GM12878 (cell line): ENCODE data around the gene NRK. TPM values are rescaled to one million over a fixed set of nuclear protein-coding genes. Genes with fewer than 3 reads are reported as not detected.
"Not testable (repeated sequence)": the region's sequence is repeated elsewhere in the genome, so short reads cannot be mapped to it uniquely, and the experiment has no call there.

Experiments
- ATAC-seq: fragments of 200-7000 bp; cut with Tn5 transposase; 3 replicates; pipeline ENCODE4 v1.9.1; 2020; ENCODE audit warnings: mild to moderate bottlenecking, moderate library complexity
- BruUV-seq: library from RNA; stranded (reverse); fragments of 400-500 nt; replicated peaks from 2 replicates; lab custom pipeline; 2021; lab: Mats Ljungman, UMichigan
- CTCF ChIA-PET: fragments of 300-600 bp; sonication (Branson Sonifier 250); formaldehyde crosslinking; extraction: SDS; loops from one replicate; lab custom pipeline; 2021; ENCODE audit warnings: inconsistent platforms; lab: Yijun Ruan, JAX
- POLR2A ChIA-PET: fragments of 350-600 bp; formaldehyde crosslinking; extraction: SDS; loops from one replicate; lab custom pipeline; 2021; ENCODE audit warnings: inconsistent platforms; lab: Charles Lee
- RAD21 ChIA-PET: fragments of 300-600 bp; sonication (Branson Sonifier 250); formaldehyde crosslinking; loops from one replicate; lab custom pipeline; 2023; ENCODE audit warnings: antibody characterized with exemption; ENCODE audit not compliant: unreplicated experiment; lab: Charles Lee
- SMC1A ChIA-PET: fragments of 300-600 bp; sonication (Branson Sonifier 250); formaldehyde crosslinking; loops from one replicate; lab custom pipeline; 2023; ENCODE audit not compliant: unreplicated experiment, uncharacterized antibody; lab: Charles Lee
- DNase-seq: peaks from one replicate; pipeline ENCODE4 v3.0.0-alpha.2; 2011; ENCODE audit warnings: low read depth, low spot score
- FAIRE-seq: peaks from 3 replicates; lab custom pipeline; 2011; peaks lifted over from hg19 to GRCh38; lab: Jason Lieb, UNC
- H2AFZ ChIP-seq: 2 replicates; pipeline ENCODE4 v1.6.0; 2011; ENCODE audit warnings: low read depth, low read length, control low read depth; ENCODE audit not compliant: control insufficient read depth
- H3K27ac ChIP-seq: 2 replicates; pipeline ENCODE4 v1.5.1; 2011; ENCODE audit warnings: control low read depth; ENCODE audit not compliant: control insufficient read depth, insufficient read depth
- H3K27me3 ChIP-seq, 2 experiments: replicated peaks in 1 of 2; 2 replicates each; pipeline versions ENCODE4 v1.6.0 to v1.6.1; 2011; ENCODE audit warnings: low read length in 1 of 2; ENCODE audit not compliant: control insufficient read depth in 2 of 2, insufficient read depth in 2 of 2
- H3K36me3 ChIP-seq, 2 experiments: 2 replicates each; pipeline ENCODE4 v1.5.1; 2011; ENCODE audit warnings: low read length in 1 of 2; ENCODE audit not compliant: control insufficient read depth in 2 of 2, insufficient read depth in 2 of 2
- H3K4me1 ChIP-seq: 2 replicates; pipeline ENCODE4 v1.6.1; 2011; ENCODE audit warnings: mild to moderate bottlenecking, low read length, moderate library complexity, mixed read lengths; ENCODE audit not compliant: control insufficient read depth, insufficient read depth
- H3K4me2 ChIP-seq: 2 replicates; pipeline ENCODE4 v1.6.0; 2011; ENCODE audit warnings: control low read depth; ENCODE audit not compliant: control insufficient read depth, insufficient read depth
- H3K4me3 ChIP-seq: fragments of 200-600 bp; sonication (generic); 2 replicates; pipeline ENCODE4 v1.5.1; 2016
- H3K79me2 ChIP-seq: 2 replicates; pipeline ENCODE4 v1.6.0; 2011; ENCODE audit warnings: low read length; ENCODE audit not compliant: control insufficient read depth, insufficient read depth
- H3K9ac ChIP-seq: 2 replicates; pipeline ENCODE4 v1.8.0; 2011; ENCODE audit warnings: low read length, control low read depth, mixed read lengths; ENCODE audit not compliant: control insufficient read depth, insufficient read depth
- H3K9me3 ChIP-seq: replicated peaks from 3 replicates; pipeline ENCODE4 v1.5.1; 2011; ENCODE audit warnings: mild to moderate bottlenecking, low read length; ENCODE audit not compliant: control insufficient read depth, insufficient read depth
- H4K20me1 ChIP-seq: 2 replicates; pipeline ENCODE4 v1.6.0; 2011; ENCODE audit not compliant: control insufficient read depth, insufficient read depth
- STAT3 ChIP-seq: IDR thresholded peaks from 2 replicates; pipeline ENCODE4 v1.6.1; 2011; ENCODE audit warnings: low read depth, low read length, improper control_type of control experiment
- TCF12 ChIP-seq: IDR thresholded peaks from 2 replicates; pipeline ENCODE4 v1.6.1; 2011; ENCODE audit warnings: low read depth, mild to moderate bottlenecking, low read length
- ZNF687 ChIP-seq: fragments of 450-650 bp; IDR thresholded peaks from 2 replicates; pipeline ENCODE4 v1.6.1; 2017; ENCODE audit warnings: mild to moderate bottlenecking, moderate library complexity
- WGBS: methylation state at CpG from one replicate; pipeline ENCODE4 v1.1.6; 2016; ENCODE audit warnings: low lambda C conversion rate; ENCODE audit not compliant: insufficient replicate concordance, insufficient coverage; ENCODE audit errors: missing lambda C conversion rate; 5-methylcytosine and 5-hydroxymethylcytosine counted together
- in situ Hi-C: fragments of 300-500 bp; cut with MboI; formaldehyde crosslinking; loops from 9 replicates; pipeline ENCODE4 v1.14.3; 2018; ENCODE audit warnings: mixed read lengths
- intact Hi-C: fragments of 100-400 bp; cut with micrococcal nuclease; formaldehyde crosslinking; loops from one replicate; pipeline ENCODE4 v1.14.2; 2022; ENCODE audit not compliant: unreplicated experiment
- polyA plus RNA-seq, 11 experiments: library from polyadenylated mRNA; depleted of rRNA in 4 of 11; unstranded in 6 of 11; stranded (reverse) in 5 of 11; fragments of >200 nt; fragmentation: Nextera tagmentation in 4 of 11; fragmentation: Illumina TruSeq in 1 of 11; extraction: Ambion mirVana in 4 of 11; extraction: Trizol in 1 of 11; gene quantifications; 1 replicate in 1 of 11; 2 replicates in 10 of 11; pipeline versions ENCODE4 v1.2.1 to v1.2.3, GENCODE V29; 2011 to 2016; ENCODE audit warnings: inconsistent platforms in 2 of 11, missing spikeins in 2 of 11, low read depth in 1 of 11
- total RNA-seq, 4 experiments: library from RNA; depleted of rRNA in 3 of 4; stranded (reverse); fragments of >200 nt in 3 of 4; fragmentation: Illumina TruSeq in 1 of 4; extraction: Trizol in 1 of 4; gene quantifications; 2 replicates each; pipeline versions ENCODE4 v1.2.1 to v1.2.3, GENCODE V29; 2013 to 2021
- TF ChIP-seq, protein P1 (sequence below), 3 experiments: IDR thresholded peaks in 2 of 3; conservative IDR thresholded peaks in 1 of 3; 2 replicates each; pipeline ENCODE4 v1.5.1; 2011; ENCODE audit warnings: low read depth in 3 of 3, low read length in 3 of 3, mild to moderate bottlenecking in 3 of 3, control low read depth in 2 of 3, moderate library complexity in 2 of 3, inconsistent platforms in 1 of 3, mixed read lengths in 1 of 3; ENCODE audit not compliant: control insufficient read depth in 2 of 3, insufficient read depth in 1 of 3; ENCODE audit errors: extremely low read depth in 1 of 3

Gene NRK
- total and polyA plus RNA-seq, 10 of the 15 experiments (the other 5 are each of a cell fraction or from before 2014, with no cell fraction given): 0.15 TPM; not detected in 9

DNA sequence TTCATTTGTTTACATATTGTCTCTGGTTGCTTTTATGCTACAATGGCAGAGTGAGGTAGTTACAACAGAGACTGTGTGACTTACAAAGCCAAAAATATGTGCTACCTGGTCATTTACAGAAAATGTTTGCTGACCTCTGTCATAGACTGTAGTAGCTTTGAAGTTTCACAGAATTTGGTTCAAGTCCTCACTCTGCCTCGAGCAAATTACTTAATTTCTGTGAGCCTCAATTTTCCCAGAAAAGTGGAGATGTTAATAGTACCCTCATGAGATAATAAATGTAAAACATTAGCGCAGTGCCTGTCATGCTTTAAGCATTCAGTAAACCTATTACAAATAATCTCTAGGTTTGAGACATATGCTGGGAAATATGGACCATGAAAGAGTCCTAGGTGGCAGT lies 18.4 kb upstream of the NRK start:
- no peaks in the 10 kb centered on the region for H4K20me1 ChIP-seq
- no peaks in the 10 kb centered on the region for H3K4me1 ChIP-seq
- no peak overlapping the region for H3K27ac ChIP-seq
- POLR2A ChIA-PET: no interaction called here
- no peak overlapping the region for H2AFZ ChIP-seq
- CTCF ChIA-PET: no interaction called here
- no TSS peak for BruUV-seq
- SMC1A ChIA-PET: interaction anchor here (1.2 kb wide), 1 partner anchor 9 kb away, joined by 3 read pairs; no protein-coding TSS in a partner anchor
- no peak overlapping the region for H3K9ac ChIP-seq
- intact Hi-C loops (no loop called here), in situ Hi-C loops (no loop called here)
- WGBS: 0% methylated on average over 2 of the region's 2 CpGs
- no peak for DNase-seq
- RAD21 ChIA-PET: no interaction called here
- H3K79me2 ChIP-seq: no peaks in the 10 kb centered on the region
- H3K27me3 ChIP-seq: no peaks in the 10 kb centered on the region
- H3K4me2 ChIP-seq: no peak overlapping the region
- H3K9me3 ChIP-seq: no peaks in the 10 kb centered on the region
- TF ChIP-seq STAT3 (no peak), ZNF687 (no peak), TCF12 (no peak)
- TF ChIP-seq, protein P1, sequence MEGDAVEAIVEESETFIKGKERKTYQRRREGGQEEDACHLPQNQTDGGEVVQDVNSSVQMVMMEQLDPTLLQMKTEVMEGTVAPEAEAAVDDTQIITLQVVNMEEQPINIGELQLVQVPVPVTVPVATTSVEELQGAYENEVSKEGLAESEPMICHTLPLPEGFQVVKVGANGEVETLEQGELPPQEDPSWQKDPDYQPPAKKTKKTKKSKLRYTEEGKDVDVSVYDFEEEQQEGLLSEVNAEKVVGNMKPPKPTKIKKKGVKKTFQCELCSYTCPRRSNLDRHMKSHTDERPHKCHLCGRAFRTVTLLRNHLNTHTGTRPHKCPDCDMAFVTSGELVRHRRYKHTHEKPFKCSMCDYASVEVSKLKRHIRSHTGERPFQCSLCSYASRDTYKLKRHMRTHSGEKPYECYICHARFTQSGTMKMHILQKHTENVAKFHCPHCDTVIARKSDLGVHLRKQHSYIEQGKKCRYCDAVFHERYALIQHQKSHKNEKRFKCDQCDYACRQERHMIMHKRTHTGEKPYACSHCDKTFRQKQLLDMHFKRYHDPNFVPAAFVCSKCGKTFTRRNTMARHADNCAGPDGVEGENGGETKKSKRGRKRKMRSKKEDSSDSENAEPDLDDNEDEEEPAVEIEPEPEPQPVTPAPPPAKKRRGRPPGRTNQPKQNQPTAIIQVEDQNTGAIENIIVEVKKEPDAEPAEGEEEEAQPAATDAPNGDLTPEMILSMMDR (IDR thresholded peaks at IDR 0.05 in 2 of 3, conservative IDR thresholded peaks at IDR 0.05 in 1 of 3; ENCODE audit: control insufficient read depth in 2 of 3, extremely low read depth in 1 of 3, insufficient read depth in 1 of 3, low read depth in 3 of 3, low read length in 3 of 3): no peak
- no peak for FAIRE-seq
- H3K4me3 ChIP-seq: no peak overlapping the region
- no peak for ATAC-seq
- no peaks in the 10 kb centered on the region for H3K36me3 ChIP-seq

DNA sequence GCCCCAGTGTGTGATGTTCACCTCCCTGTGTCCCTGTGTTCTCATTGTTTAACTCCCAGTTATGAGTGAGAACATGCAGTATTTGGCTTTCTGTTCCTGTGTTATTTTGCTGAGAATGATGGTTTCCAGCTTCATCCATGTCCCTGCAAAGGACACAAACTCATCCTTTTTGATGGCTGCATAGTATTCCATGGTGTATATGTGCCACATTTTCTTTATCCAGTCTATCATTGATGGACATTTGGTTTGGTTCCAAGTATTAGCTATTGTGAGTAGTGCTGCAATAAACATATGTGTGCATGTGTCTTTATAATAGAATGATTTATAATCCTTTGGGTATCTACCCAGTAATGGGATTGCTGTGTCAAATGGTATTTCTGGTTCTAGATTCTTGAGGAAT lies 16.7 kb upstream of the NRK start:
- H3K27me3 ChIP-seq, H4K20me1 ChIP-seq, H3K4me1 ChIP-seq, ATAC-seq, H3K9ac ChIP-seq, SMC1A ChIA-PET, H3K4me2 ChIP-seq, CTCF ChIA-PET, DNase-seq, in situ Hi-C loops, H2AFZ ChIP-seq, H3K27ac ChIP-seq, POLR2A ChIA-PET, H3K9me3 ChIP-seq, intact Hi-C loops, H3K36me3 ChIP-seq, H3K79me2 ChIP-seq, BruUV-seq, FAIRE-seq, H3K4me3 ChIP-seq, RAD21 ChIA-PET: not testable (repeated sequence)
